Measurements from ENCODE around the gene RAB3C. TPM values are rescaled to one million over a fixed set of nuclear protein-coding genes. Genes with fewer than 3 reads are reported as not detected.
A peak's percentile ranks its signal among the peaks of the same experiment; 100 is the strongest.

RAB3C gene
- total RNA-seq, 8 experiments from 2014 or later, result 0.10 to 114 (median 50.3) TPM; not detected in 1

GRCh38 chr5:58622936-58623871 lies 40.3 kb downstream of the RAB3C start:
- WGBS, 10 experiments, result 0 to 94% (median 61%) methylated on average over 1 to 3 of the region's 3 CpGs
- no peak overlapping the region for H3K4me3 ChIP-seq
- in situ Hi-C loops (cut with MboI; ENCODE audit: low pct_unique_long_range_greater_than_20kb in 2 of 9, low sequenced_read_pairs in 9 of 9, unreplicated experiment in 9 of 9), result no loop called here

DNA sequence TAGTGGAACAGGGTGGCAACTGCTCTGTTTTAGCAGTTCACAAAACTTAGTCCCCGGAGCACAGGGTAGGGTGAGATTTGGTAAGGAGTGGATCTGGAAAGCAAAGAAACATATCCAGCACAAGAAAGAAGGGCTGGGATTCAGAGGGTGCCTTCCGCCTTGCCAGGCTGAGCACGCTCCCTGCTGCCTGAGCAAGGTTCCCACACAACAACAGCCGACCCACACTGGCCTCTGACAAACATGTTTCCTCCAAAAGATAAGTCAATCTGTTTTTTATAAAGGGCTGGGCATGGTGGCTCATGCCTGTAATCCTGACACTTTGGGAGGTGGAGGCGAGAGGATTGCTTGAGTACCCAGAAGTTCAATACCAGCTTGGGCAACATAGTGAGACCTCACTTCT lies 45.8 kb downstream of the RAB3C start:
- H3K4me1 ChIP-seq (replicated peaks in 1 of 2), result peaks cover 4 to 7% of the 10 kb centered on the region in 2 donors
- no peak overlapping the region for H3K27ac ChIP-seq
- no peak for ATAC-seq (replicated peaks in 6 of 8)
- WGBS, 10 experiments, result 19 to 100% (median 67%) methylated on average over 1 to 5 of the region's 5 CpGs
- no peak overlapping the region for H3K4me3 ChIP-seq
- in situ Hi-C loops (cut with MboI; ENCODE audit: low pct_unique_long_range_greater_than_20kb in 2 of 9, low sequenced_read_pairs in 9 of 9, unreplicated experiment in 9 of 9), result no loop called here

More at GRCh38 chr5:58622936-58623871, 40.3 kb downstream of the RAB3C start:
- Histone ChIP-seq H3K27ac (no peak overlapping the region), H3K4me1 (replicated peaks in 1 of 2) (peaks cover 0 to 7% of the 10 kb centered on the region in 2 donors)
- ATAC-seq (replicated peaks in 6 of 8), result no peak

GRCh38 chr5:58629271-58630159 lies 46.6 kb downstream of the RAB3C start:
- no peak overlapping the region for H3K27ac ChIP-seq
- ATAC-seq (replicated peaks in 6 of 8), result peak in 3 of 8 experiments; percentile 21 to 58 (median 55)
- 0 to 72% (median 44%) methylated on average over 2 to 6 of the region's 6 CpGs for WGBS, 10 experiments
- no peak overlapping the region for H3K4me3 ChIP-seq
- in situ Hi-C loops (cut with MboI; ENCODE audit: low pct_unique_long_range_greater_than_20kb in 2 of 9, low sequenced_read_pairs in 9 of 9, unreplicated experiment in 9 of 9), result no loop called here
- H3K4me1 ChIP-seq (replicated peaks in 1 of 2), result peaks cover 4 to 7% of the 10 kb centered on the region in 2 donors

GRCh38 chr5:58631895-58632294 lies 49.0 kb downstream of the RAB3C start:
- H3K27ac ChIP-seq, result no peak overlapping the region
- in situ Hi-C loops (cut with MboI; ENCODE audit: low pct_unique_long_range_greater_than_20kb in 2 of 9, low sequenced_read_pairs in 9 of 9, unreplicated experiment in 9 of 9), result no loop called here
- H3K4me1 ChIP-seq (replicated peaks in 1 of 2), result peaks cover 3 to 4% of the 10 kb centered on the region in 2 donors
- WGBS, 10 experiments, result 0 to 100% (median 58%) methylated on average over 1 of the region's 1 CpG; no CpG with 5 or more reads in 4 of the 10 experiments
- ATAC-seq (replicated peaks in 6 of 8), result no peak
- H3K4me3 ChIP-seq, result no peak overlapping the region

DNA sequence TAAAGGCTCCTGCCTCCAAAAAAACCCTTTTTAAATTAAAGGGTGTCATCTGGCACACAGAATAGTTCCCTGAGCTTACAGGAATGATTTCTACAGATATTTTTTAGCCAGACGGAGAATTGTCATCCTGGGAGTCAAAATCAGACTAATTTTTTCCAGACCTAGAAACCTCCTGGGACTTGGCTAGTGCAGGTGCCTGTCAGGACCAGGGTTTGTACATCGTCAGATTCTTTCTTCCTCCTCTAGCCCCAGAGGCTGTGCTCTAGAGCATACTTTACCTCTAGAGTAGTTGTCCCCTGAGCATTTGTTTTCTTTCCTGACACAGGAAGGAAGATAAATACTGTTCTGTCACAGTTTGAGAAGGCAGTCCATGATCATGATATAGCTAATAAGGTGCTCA lies 52.5 kb downstream of the RAB3C start:
- Histone ChIP-seq H3K4me3 (no peak overlapping the region), H3K27ac (no peak overlapping the region), H3K4me1 (replicated peaks in 1 of 2) (peaks cover 0 to 9% of the 10 kb centered on the region in 2 donors)
- in situ Hi-C loops (cut with MboI; ENCODE audit: low pct_unique_long_range_greater_than_20kb in 2 of 9, low sequenced_read_pairs in 9 of 9, unreplicated experiment in 9 of 9), result no loop called here
- WGBS, 10 experiments, result 10 to 92% (median 43%) methylated on average over 1 to 2 of the region's 2 CpGs; no CpG with 5 or more reads in 4 of the 10 experiments
- no peak for ATAC-seq (replicated peaks in 6 of 8)

DNA sequence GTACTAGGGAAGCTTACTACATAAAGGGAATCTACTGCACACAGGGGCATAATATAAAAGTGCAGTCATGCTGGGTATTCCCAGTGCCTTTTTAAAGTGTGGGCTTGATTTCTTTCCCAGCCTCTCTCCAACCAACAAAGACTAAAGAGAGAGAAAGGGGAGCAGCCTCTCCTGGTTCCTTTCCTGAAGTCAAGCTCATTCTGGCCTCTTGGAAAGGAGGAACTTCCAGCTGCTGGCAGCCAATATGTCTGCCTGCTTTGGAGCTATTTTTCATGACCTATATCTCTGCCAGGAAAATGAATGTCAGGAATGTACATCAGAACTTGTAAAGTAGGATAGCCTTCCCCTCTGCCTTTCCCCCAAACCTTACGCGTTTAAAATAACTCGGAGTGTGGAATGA lies 57.1 kb downstream of the RAB3C start:
- WGBS, 10 experiments, result 0 to 100% (median 70%) methylated on average over 1 to 3 of the region's 3 CpGs; no CpG with 5 or more reads in 3 of the 10 experiments
- in situ Hi-C loops (cut with MboI; ENCODE audit: low pct_unique_long_range_greater_than_20kb in 2 of 9, low sequenced_read_pairs in 9 of 9, unreplicated experiment in 9 of 9), result no loop called here
- ATAC-seq (replicated peaks in 6 of 8), result peak in 1 of 8 experiments; percentile 26
- H3K27ac ChIP-seq, result no peak overlapping the region
- no peak overlapping the region for H3K4me3 ChIP-seq
- peaks cover 0 to 30% of the 10 kb centered on the region in 2 donors for H3K4me1 ChIP-seq (replicated peaks in 1 of 2)

- ATAC-seq (replicated peaks in 6 of 8), result no peak
- in situ Hi-C loops (cut with MboI; ENCODE audit: low pct_unique_long_range_greater_than_20kb in 2 of 9, low sequenced_read_pairs in 9 of 9, unreplicated experiment in 9 of 9), result no loop called here
- H3K4me3 ChIP-seq, result no peak overlapping the region
- 0 to 100% (median 81%) methylated on average over 1 of the region's 1 CpG; no CpG with 5 or more reads in 4 of the 10 experiments for WGBS, 10 experiments
- H3K4me1 ChIP-seq (replicated peaks in 1 of 2), result peaks cover 5 to 45% of the 10 kb centered on the region in 2 donors
- no peak overlapping the region for H3K27ac ChIP-seq
Measured at GRCh38 chr5:58641533-58641932, 58.7 kb downstream of the RAB3C start.

GRCh38 chr5:58648846-58649245 lies 66.0 kb downstream of the RAB3C start:
- Histone ChIP-seq H3K4me3 (no peak overlapping the region), H3K4me1 (replicated peaks in 1 of 2) (peaks cover 8 to 41% of the 10 kb centered on the region in 2 donors), H3K27ac (no peak overlapping the region)
- in situ Hi-C loops (cut with MboI; ENCODE audit: low pct_unique_long_range_greater_than_20kb in 2 of 9, low sequenced_read_pairs in 9 of 9, unreplicated experiment in 9 of 9), result no loop called here
- no peak for ATAC-seq (replicated peaks in 6 of 8)
- 18 to 93% (median 71%) methylated on average over 1 to 4 of the region's 4 CpGs; no CpG with 5 or more reads in 3 of the 10 experiments for WGBS, 10 experiments

GRCh38 chr5:58649716-58650115 lies 66.8 kb downstream of the RAB3C start:
- Histone ChIP-seq H3K27ac (no peak overlapping the region), H3K4me1 (replicated peaks in 1 of 2) (peaks cover 9 to 46% of the 10 kb centered on the region in 2 donors), H3K4me3 (no peak overlapping the region)
- WGBS, 10 experiments, result 0 to 89% (median 30%) methylated on average over 1 to 2 of the region's 2 CpGs; no CpG with 5 or more reads in 2 of the 10 experiments
- no peak for ATAC-seq (replicated peaks in 6 of 8)
- in situ Hi-C loops (cut with MboI; ENCODE audit: low pct_unique_long_range_greater_than_20kb in 2 of 9, low sequenced_read_pairs in 9 of 9, unreplicated experiment in 9 of 9), result no loop called here

DNA sequence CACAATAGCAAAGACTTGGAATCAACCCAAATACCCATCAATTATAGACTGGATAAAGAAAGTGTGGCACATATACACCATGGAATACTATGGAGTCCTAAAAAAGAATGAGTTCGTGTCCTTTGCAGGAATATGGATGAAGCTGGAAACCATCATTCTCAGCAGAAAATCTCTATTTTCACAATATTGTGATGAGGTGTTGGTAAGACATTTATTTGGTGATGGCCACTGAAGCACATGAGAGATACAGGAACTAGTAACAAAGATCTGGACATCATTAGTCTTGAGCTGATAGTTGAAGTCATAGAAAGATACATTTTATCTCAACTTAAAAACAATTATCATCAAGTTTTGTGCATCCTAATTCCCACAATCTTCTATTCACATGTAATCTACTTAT lies 70.6 kb downstream of the RAB3C start:
- Histone ChIP-seq H3K27ac (no peak overlapping the region), H3K4me1 (replicated peaks in 1 of 2) (peaks cover 3 to 21% of the 10 kb centered on the region in 2 donors), H3K4me3 (no peak overlapping the region)
- ATAC-seq (replicated peaks in 6 of 8), result no peak
- WGBS, 10 experiments, result 0 to 90% (median 71%) methylated on average over 1 of the region's 1 CpG; no CpG with 5 or more reads in 5 of the 10 experiments
- in situ Hi-C loops (cut with MboI; ENCODE audit: low pct_unique_long_range_greater_than_20kb in 2 of 9, low sequenced_read_pairs in 9 of 9, unreplicated experiment in 9 of 9), result no loop called here

DNA sequence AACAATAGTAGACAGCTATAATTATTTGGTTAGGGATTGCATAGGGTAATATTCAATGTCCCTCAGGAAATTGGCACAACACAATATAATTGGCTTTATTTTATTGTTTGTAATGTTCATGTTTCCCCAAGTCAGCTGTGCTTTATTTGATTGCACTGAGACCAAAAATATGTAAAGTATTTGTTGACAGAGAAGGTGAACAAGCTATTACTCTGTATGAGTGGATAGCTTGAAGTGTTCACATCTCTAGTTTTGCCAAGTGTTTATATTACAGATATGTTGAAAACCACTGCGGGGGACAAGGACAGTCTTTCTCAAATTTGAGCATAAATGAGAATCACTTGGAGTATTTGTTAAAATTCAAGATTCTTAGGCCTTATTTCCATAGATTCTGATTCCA lies 83.3 kb downstream of the RAB3C start:
- no peak overlapping the region for H3K27ac ChIP-seq
- in situ Hi-C loops (cut with MboI; ENCODE audit: low pct_unique_long_range_greater_than_20kb in 2 of 9, low sequenced_read_pairs in 9 of 9, unreplicated experiment in 9 of 9), result no loop called here
- WGBS, 10 experiments, result 0 to 63% methylated on average over 1 of the region's 1 CpG; no CpG with 5 or more reads in 8 of the 10 experiments
- no peak overlapping the region for H3K4me3 ChIP-seq
- peaks cover 13 to 60% of the 10 kb centered on the region in 2 donors for H3K4me1 ChIP-seq (replicated peaks in 1 of 2)
- ATAC-seq (replicated peaks in 6 of 8), result no peak

GRCh38 chr5:58666598-58667581 lies 84.0 kb downstream of the RAB3C start:
- peak in 7 of 8 experiments; percentile 29 to 90 (median 81) for ATAC-seq (replicated peaks in 6 of 8)
- H3K4me3 ChIP-seq, result no peak overlapping the region
- peaks cover 6 to 56% of the 10 kb centered on the region in 2 donors for H3K4me1 ChIP-seq (replicated peaks in 1 of 2)
- in situ Hi-C loops (cut with MboI; ENCODE audit: low pct_unique_long_range_greater_than_20kb in 2 of 9, low sequenced_read_pairs in 9 of 9, unreplicated experiment in 9 of 9), result no loop called here
- no peak overlapping the region for H3K27ac ChIP-seq
- 12 to 90% (median 60%) methylated on average over 1 to 8 of the region's 8 CpGs; no CpG with 5 or more reads in 1 of the 10 experiments for WGBS, 10 experiments
